GM12864 (cell line): ENCODE results near the gene NAA40.
A peak's percentile ranks its signal among the peaks of the same experiment; 100 is the strongest.

ENCODE experiments used
- DNase-seq: peaks from one replicate; pipeline ENCODE4 v3.0.0-alpha.2; 2011; ENCODE audit warnings: low read depth
- H3K4me3 ChIP-seq: 2 replicates; pipeline ENCODE4 v1.5.1; 2011; ENCODE audit warnings: mild to moderate bottlenecking, low read depth, low read length, control low read depth
- CTCF ChIP-seq: IDR thresholded peaks from 2 replicates; pipeline ENCODE4 v1.5.1; 2011; ENCODE audit warnings: low read depth, mild to moderate bottlenecking, moderate library complexity, low read length, control low read depth, inconsistent platforms; ENCODE audit errors: missing control alignments

The NAA40 gene

GRCh38 chr11:63897459-63898146 lies 41.2 kb upstream of the NAA40 start:
- DNase-seq, result no peak
- no peak for TF ChIP-seq CTCF
- no peak overlapping the region for H3K4me3 ChIP-seq

GRCh38 chr11:63901660-63902059 lies 37.1 kb upstream of the NAA40 start:
- H3K4me3 ChIP-seq, result no peak overlapping the region
- DNase-seq, result no peak
- peak; percentile 33 for TF ChIP-seq CTCF

GRCh38 chr11:63903884-63904283 lies 34.9 kb upstream of the NAA40 start:
- no peak for DNase-seq
- no peak for TF ChIP-seq CTCF
- no peak overlapping the region for H3K4me3 ChIP-seq

- DNase-seq, result no peak
- no peak overlapping the region for H3K4me3 ChIP-seq
- no peak for TF ChIP-seq CTCF
These were observed 34.1 kb upstream of the NAA40 start for GRCh38 chr11:63904743-63905142.

- TF ChIP-seq CTCF, result no peak
- DNase-seq, result no peak
- H3K4me3 ChIP-seq, result no peak overlapping the region
These were observed 33.6 kb upstream of the NAA40 start for GRCh38 chr11:63905179-63905578.

GRCh38 chr11:63906087-63906486 lies 32.7 kb upstream of the NAA40 start:
- no peak overlapping the region for H3K4me3 ChIP-seq
- no peak for DNase-seq
- no peak for TF ChIP-seq CTCF

GRCh38 chr11:63906585-63906984 lies 32.2 kb upstream of the NAA40 start:
- no peak for DNase-seq
- TF ChIP-seq CTCF, result no peak
- no peak overlapping the region for H3K4me3 ChIP-seq
